OCI-M2 (cell line): ENCODE results near the gene SMKR1.
"Not testable (repeated sequence)": the region's sequence is repeated elsewhere in the genome, so short reads cannot be mapped to it uniquely, and the experiment has no call there.

Experiments
- DNase-seq: peaks from one replicate; lab custom pipeline; 2025; ENCODE audit not compliant: unreplicated experiment; lab: John Stamatoyannopoulos, UW

SMKR1 gene

GRCh38 chr7:129481376-129481775 is 21.0 kb upstream of the SMKR1 start:
- not testable (repeated sequence) for DNase-seq

GRCh38 chr7:129482781-129483180 is 19.6 kb upstream of the SMKR1 start:
- DNase-seq = no peak

- no peak for DNase-seq
These were observed 12.8 kb upstream of the SMKR1 start for GRCh38 chr7:129489491-129489890.

- no peak for DNase-seq
These were observed 9.9 kb upstream of the SMKR1 start for GRCh38 chr7:129492391-129492790.

GRCh38 chr7:129493555-129493954 is 8.8 kb upstream of the SMKR1 start:
- no peak for DNase-seq

GRCh38 chr7:129494041-129494440 is 8.3 kb upstream of the SMKR1 start:
- DNase-seq = no peak

- no peak for DNase-seq
These were observed 6.3 kb upstream of the SMKR1 start for GRCh38 chr7:129495987-129496386.

- no peak for DNase-seq
These were observed 5.7 kb upstream of the SMKR1 start for GRCh38 chr7:129496653-129497052.

- DNase-seq = no peak
These were observed 5.2 kb upstream of the SMKR1 start for GRCh38 chr7:129497156-129497555.

GRCh38 chr7:129498021-129498420 is 4.3 kb upstream of the SMKR1 start:
- DNase-seq = no peak

GRCh38 chr7:129499999-129500398 is 2.3 kb upstream of the SMKR1 start:
- DNase-seq = no peak

GRCh38 chr7:129502708-129503685 is 666 bp downstream of the SMKR1 start:
- no peak for DNase-seq

- no peak for DNase-seq
These were observed 1.4 kb downstream of the SMKR1 start for GRCh38 chr7:129503725-129504124.

GRCh38 chr7:129512192-129512591 is 9.9 kb downstream of the SMKR1 start:
- DNase-seq = no peak

GRCh38 chr7:129513546-129513945 is 11.2 kb downstream of the SMKR1 start:
- DNase-seq = no peak

GRCh38 chr7:129514683-129515082 is 12.4 kb downstream of the SMKR1 start:
- no peak for DNase-seq

GRCh38 chr7:129515381-129515780 is 13.1 kb downstream of the SMKR1 start:
- DNase-seq = no peak

GRCh38 chr7:129517931-129518330 is 15.6 kb downstream of the SMKR1 start:
- DNase-seq = no peak

GRCh38 chr7:129519464-129519863 is 17.1 kb downstream of the SMKR1 start:
- DNase-seq = no peak

- no peak for DNase-seq
These were observed 20.0 kb downstream of the SMKR1 start for GRCh38 chr7:129522088-129522970.

- no peak for DNase-seq
These were observed 20.6 kb downstream of the SMKR1 start for GRCh38 chr7:129522971-129523340.

GRCh38 chr7:129523924-129524323 is 21.6 kb downstream of the SMKR1 start:
- no peak for DNase-seq
